WTC11 (cell line): ENCODE measurements around the gene SPPL2B. TPM values are rescaled to one million over a fixed set of nuclear protein-coding genes. Genes with fewer than 3 reads are reported as not detected.

ENCODE experiments used
- ATAC-seq: fragments of 200-7000 bp; cut with Tn5 transposase; 2 replicates; pipeline ENCODE4 v1.10.0; 2021; ENCODE audit warnings: mild to moderate bottlenecking, moderate library complexity
- CTCF ChIA-PET: fragments of 300-600 bp; sonication (Branson Sonifier 250); formaldehyde crosslinking; loops from one replicate; lab custom pipeline; 2021; ENCODE audit warnings: antibody characterized with exemption; lab: Charles Lee
- POLR2A ChIA-PET: fragments of 350-600 bp; sonication (Branson Sonifier 250); formaldehyde crosslinking; loops from one replicate; lab custom pipeline; 2021; ENCODE audit warnings: antibody characterized with exemption; lab: Charles Lee
- DNase-seq: peaks from one replicate; pipeline ENCODE4 v3.0.0; 2021; ENCODE audit warnings: low spot score
- H3K27ac Mint-ChIP-seq: 2 replicates; pipeline ENCODE4 v1.8.0; 2021; ENCODE audit warnings: mixed read lengths
- H3K27me3 Mint-ChIP-seq: 2 replicates; pipeline ENCODE4 v1.8.0; 2021; ENCODE audit warnings: low read depth, mild to moderate bottlenecking, moderate library complexity, mixed read lengths
- H3K36me3 Mint-ChIP-seq: 2 replicates; pipeline ENCODE4 v1.8.0; 2021; ENCODE audit warnings: mixed read lengths
- H3K4me1 Mint-ChIP-seq: 2 replicates; pipeline ENCODE4 v1.8.0; 2022; ENCODE audit warnings: mixed read lengths
- H3K4me3 Mint-ChIP-seq: 2 replicates; pipeline ENCODE4 v1.8.0; 2021; ENCODE audit warnings: mild to moderate bottlenecking, moderate library complexity, mixed read lengths
- H3K9me3 Mint-ChIP-seq: 2 replicates; pipeline ENCODE4 v1.8.0; 2021; ENCODE audit warnings: mixed read lengths
- CREB1 ChIP-seq: sonication (generic); formaldehyde crosslinking; IDR thresholded peaks from 2 replicates; pipeline ENCODE4 v1.8.0; 2023; ENCODE audit warnings: mild to moderate bottlenecking, missing genetic modification reagents
- CREM ChIP-seq: sonication (generic); formaldehyde crosslinking; IDR thresholded peaks from 2 replicates; pipeline ENCODE4 v1.8.1; 2022; ENCODE audit warnings: mild to moderate bottlenecking, missing genetic modification reagents, moderate library complexity
- EMX1 ChIP-seq: fragments of 250-450 bp; sonication (Bioruptor Pico); IDR thresholded peaks from 2 replicates; pipeline ENCODE4 v1.8.0; 2021; ENCODE audit warnings: mild to moderate bottlenecking
- FOXP1 ChIP-seq: sonication (generic); formaldehyde crosslinking; IDR thresholded peaks from 2 replicates; pipeline ENCODE4 v1.8.0; 2022; ENCODE audit warnings: missing genetic modification reagents, mild to moderate bottlenecking, moderate library complexity, borderline replicate concordance
- GRHL2 ChIP-seq: fragments of 250-450 bp; sonication (Bioruptor Pico); IDR thresholded peaks from 2 replicates; pipeline ENCODE4 v1.8.0; 2022; ENCODE audit warnings: mild to moderate bottlenecking, moderate library complexity; ENCODE audit not compliant: insufficient replicate concordance, severe bottlenecking
- HMGA2 ChIP-seq: fragments of 250-450 bp; sonication (Bioruptor Pico); IDR thresholded peaks from 2 replicates; pipeline ENCODE4 v1.4.0; 2021; ENCODE audit warnings: mild to moderate bottlenecking, moderate library complexity
- KAT7 ChIP-seq: sonication (generic); formaldehyde crosslinking; IDR thresholded peaks from 2 replicates; pipeline ENCODE4 v1.8.1; 2023; ENCODE audit warnings: missing genetic modification reagents, mild to moderate bottlenecking, borderline replicate concordance
- NFE2L1 ChIP-seq: sonication (generic); formaldehyde crosslinking; IDR thresholded peaks from 2 replicates; pipeline ENCODE4 v1.8.1; 2023; ENCODE audit warnings: missing genetic modification reagents
- NFYB ChIP-seq: sonication (generic); formaldehyde crosslinking; conservative IDR thresholded peaks from 2 replicates; pipeline ENCODE4 v1.8.0; 2022; ENCODE audit warnings: low read depth, missing genetic modification reagents
- SOX15 ChIP-seq: fragments of 250-450 bp; sonication (Bioruptor Pico); IDR thresholded peaks from 2 replicates; pipeline ENCODE4 v1.9.0; 2021; ENCODE audit warnings: mild to moderate bottlenecking
- SP1 ChIP-seq: sonication (generic); formaldehyde crosslinking; conservative IDR thresholded peaks from 2 replicates; pipeline ENCODE4 v1.8.1; 2022; ENCODE audit warnings: missing genetic modification reagents
- TEAD4 ChIP-seq: sonication (generic); formaldehyde crosslinking; IDR thresholded peaks from 2 replicates; pipeline ENCODE4 v1.8.0; 2022; ENCODE audit warnings: mild to moderate bottlenecking, missing genetic modification reagents
- TP53 ChIP-seq: sonication (generic); formaldehyde crosslinking; IDR thresholded peaks from 2 replicates; pipeline ENCODE4 v1.8.1; 2023; ENCODE audit warnings: mild to moderate bottlenecking, missing genetic modification reagents
- ZBTB21 ChIP-seq: sonication (generic); formaldehyde crosslinking; IDR thresholded peaks from 2 replicates; pipeline ENCODE4 v1.8.1; 2023; ENCODE audit warnings: mild to moderate bottlenecking, missing genetic modification reagents, borderline replicate concordance
- ZNF121 ChIP-seq: sonication (generic); formaldehyde crosslinking; IDR thresholded peaks from 2 replicates; pipeline ENCODE4 v1.8.0; 2023; ENCODE audit warnings: missing genetic modification reagents
- ZNF219 ChIP-seq: sonication (generic); formaldehyde crosslinking; IDR thresholded peaks from 2 replicates; pipeline ENCODE4 v1.8.0; 2023; ENCODE audit warnings: missing genetic modification reagents, mild to moderate bottlenecking, borderline replicate concordance
- ZNF232 ChIP-seq: sonication (generic); formaldehyde crosslinking; IDR thresholded peaks from 2 replicates; pipeline ENCODE4 v1.8.0; 2022; ENCODE audit warnings: mild to moderate bottlenecking, missing genetic modification reagents
- total RNA-seq: library from RNA; stranded (reverse); gene quantifications from 3 replicates; pipeline ENCODE4 v1.2.3, GENCODE V29; 2021
- TF ChIP-seq, protein P1 (sequence below): fragments of 250-450 bp; sonication (Bioruptor Pico); IDR thresholded peaks from 2 replicates; pipeline ENCODE4 v1.9.0; 2021; ENCODE audit warnings: mild to moderate bottlenecking, borderline replicate concordance
- TF ChIP-seq, protein P2 (sequence below): sonication (generic); formaldehyde crosslinking; IDR thresholded peaks from 2 replicates; pipeline ENCODE4 v1.8.1; 2022; ENCODE audit warnings: low read depth, mild to moderate bottlenecking, moderate library complexity, missing genetic modification reagents, borderline replicate concordance
- TF ChIP-seq, protein P3 (sequence below): sonication (generic); formaldehyde crosslinking; IDR thresholded peaks from 2 replicates; pipeline ENCODE4 v1.8.1; 2023; ENCODE audit warnings: mild to moderate bottlenecking, missing genetic modification reagents, moderate library complexity
- TF ChIP-seq, protein P4 (sequence below): sonication (generic); formaldehyde crosslinking; IDR thresholded peaks from 2 replicates; pipeline ENCODE4 v1.8.0; 2022; ENCODE audit warnings: mild to moderate bottlenecking, missing genetic modification reagents
- TF ChIP-seq, protein P5 (sequence below): sonication (generic); formaldehyde crosslinking; IDR thresholded peaks from 2 replicates; pipeline ENCODE4 v1.8.0; 2023; ENCODE audit warnings: mild to moderate bottlenecking, missing genetic modification reagents
- TF ChIP-seq, protein P6 (sequence below): sonication (generic); formaldehyde crosslinking; IDR thresholded peaks from 2 replicates; pipeline ENCODE4 v1.8.1; 2023; ENCODE audit warnings: mild to moderate bottlenecking, moderate library complexity, missing genetic modification reagents
- TF ChIP-seq, protein P7 (sequence below): fragments of 250-450 bp; sonication (Bioruptor Pico); IDR thresholded peaks from 2 replicates; pipeline ENCODE4 v2.1.2; 2022; ENCODE audit warnings: mild to moderate bottlenecking, moderate library complexity

The SPPL2B gene
- total RNA-seq, 1 experiment from 2014 or later = 117 TPM

DNA sequence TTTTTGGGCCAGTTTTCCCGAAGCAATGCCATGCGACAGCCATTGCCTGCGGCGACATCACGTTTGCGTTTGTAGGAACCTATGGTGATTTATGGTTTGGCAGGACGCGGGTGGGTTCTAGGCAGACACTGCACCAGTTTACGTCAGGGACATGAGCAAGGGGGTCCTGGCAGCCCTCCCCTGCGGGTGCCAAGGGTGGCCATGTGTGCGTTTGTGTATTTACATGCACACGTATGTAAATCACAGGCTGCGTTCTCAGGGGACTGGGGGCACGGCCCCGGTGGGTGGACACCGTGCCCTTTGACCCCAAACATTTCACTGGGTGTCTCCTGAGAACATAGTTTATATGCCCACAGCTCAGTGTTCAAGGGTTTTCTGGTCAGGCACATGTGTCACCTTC is 22.2 kb downstream of the SPPL2B start (continued):
- TF ChIP-seq, protein P1, sequence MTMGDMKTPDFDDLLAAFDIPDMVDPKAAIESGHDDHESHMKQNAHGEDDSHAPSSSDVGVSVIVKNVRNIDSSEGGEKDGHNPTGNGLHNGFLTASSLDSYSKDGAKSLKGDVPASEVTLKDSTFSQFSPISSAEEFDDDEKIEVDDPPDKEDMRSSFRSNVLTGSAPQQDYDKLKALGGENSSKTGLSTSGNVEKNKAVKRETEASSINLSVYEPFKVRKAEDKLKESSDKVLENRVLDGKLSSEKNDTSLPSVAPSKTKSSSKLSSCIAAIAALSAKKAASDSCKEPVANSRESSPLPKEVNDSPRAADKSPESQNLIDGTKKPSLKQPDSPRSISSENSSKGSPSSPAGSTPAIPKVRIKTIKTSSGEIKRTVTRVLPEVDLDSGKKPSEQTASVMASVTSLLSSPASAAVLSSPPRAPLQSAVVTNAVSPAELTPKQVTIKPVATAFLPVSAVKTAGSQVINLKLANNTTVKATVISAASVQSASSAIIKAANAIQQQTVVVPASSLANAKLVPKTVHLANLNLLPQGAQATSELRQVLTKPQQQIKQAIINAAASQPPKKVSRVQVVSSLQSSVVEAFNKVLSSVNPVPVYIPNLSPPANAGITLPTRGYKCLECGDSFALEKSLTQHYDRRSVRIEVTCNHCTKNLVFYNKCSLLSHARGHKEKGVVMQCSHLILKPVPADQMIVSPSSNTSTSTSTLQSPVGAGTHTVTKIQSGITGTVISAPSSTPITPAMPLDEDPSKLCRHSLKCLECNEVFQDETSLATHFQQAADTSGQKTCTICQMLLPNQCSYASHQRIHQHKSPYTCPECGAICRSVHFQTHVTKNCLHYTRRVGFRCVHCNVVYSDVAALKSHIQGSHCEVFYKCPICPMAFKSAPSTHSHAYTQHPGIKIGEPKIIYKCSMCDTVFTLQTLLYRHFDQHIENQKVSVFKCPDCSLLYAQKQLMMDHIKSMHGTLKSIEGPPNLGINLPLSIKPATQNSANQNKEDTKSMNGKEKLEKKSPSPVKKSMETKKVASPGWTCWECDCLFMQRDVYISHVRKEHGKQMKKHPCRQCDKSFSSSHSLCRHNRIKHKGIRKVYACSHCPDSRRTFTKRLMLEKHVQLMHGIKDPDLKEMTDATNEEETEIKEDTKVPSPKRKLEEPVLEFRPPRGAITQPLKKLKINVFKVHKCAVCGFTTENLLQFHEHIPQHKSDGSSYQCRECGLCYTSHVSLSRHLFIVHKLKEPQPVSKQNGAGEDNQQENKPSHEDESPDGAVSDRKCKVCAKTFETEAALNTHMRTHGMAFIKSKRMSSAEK = no peak
- TF ChIP-seq HMGA2 (no peak), GRHL2 (CRISPR knock-in tag) (no peak), TP53 (CRISPR knock-in tag) (no peak), EMX1 (no peak), ZBTB21 (CRISPR knock-in tag) (no peak)
- TF ChIP-seq, protein P2, sequence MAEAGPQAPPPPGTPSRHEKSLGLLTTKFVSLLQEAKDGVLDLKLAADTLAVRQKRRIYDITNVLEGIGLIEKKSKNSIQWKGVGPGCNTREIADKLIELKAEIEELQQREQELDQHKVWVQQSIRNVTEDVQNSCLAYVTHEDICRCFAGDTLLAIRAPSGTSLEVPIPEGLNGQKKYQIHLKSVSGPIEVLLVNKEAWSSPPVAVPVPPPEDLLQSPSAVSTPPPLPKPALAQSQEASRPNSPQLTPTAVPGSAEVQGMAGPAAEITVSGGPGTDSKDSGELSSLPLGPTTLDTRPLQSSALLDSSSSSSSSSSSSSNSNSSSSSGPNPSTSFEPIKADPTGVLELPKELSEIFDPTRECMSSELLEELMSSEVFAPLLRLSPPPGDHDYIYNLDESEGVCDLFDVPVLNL (CRISPR knock-in tag) = no peak
- TF ChIP-seq, protein P3, sequence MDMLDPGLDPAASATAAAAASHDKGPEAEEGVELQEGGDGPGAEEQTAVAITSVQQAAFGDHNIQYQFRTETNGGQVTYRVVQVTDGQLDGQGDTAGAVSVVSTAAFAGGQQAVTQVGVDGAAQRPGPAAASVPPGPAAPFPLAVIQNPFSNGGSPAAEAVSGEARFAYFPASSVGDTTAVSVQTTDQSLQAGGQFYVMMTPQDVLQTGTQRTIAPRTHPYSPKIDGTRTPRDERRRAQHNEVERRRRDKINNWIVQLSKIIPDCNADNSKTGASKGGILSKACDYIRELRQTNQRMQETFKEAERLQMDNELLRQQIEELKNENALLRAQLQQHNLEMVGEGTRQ (CRISPR knock-in tag) = no peak
- TF ChIP-seq, protein P4, sequence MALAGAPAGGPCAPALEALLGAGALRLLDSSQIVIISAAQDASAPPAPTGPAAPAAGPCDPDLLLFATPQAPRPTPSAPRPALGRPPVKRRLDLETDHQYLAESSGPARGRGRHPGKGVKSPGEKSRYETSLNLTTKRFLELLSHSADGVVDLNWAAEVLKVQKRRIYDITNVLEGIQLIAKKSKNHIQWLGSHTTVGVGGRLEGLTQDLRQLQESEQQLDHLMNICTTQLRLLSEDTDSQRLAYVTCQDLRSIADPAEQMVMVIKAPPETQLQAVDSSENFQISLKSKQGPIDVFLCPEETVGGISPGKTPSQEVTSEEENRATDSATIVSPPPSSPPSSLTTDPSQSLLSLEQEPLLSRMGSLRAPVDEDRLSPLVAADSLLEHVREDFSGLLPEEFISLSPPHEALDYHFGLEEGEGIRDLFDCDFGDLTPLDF (CRISPR knock-in tag) = no peak

DNA sequence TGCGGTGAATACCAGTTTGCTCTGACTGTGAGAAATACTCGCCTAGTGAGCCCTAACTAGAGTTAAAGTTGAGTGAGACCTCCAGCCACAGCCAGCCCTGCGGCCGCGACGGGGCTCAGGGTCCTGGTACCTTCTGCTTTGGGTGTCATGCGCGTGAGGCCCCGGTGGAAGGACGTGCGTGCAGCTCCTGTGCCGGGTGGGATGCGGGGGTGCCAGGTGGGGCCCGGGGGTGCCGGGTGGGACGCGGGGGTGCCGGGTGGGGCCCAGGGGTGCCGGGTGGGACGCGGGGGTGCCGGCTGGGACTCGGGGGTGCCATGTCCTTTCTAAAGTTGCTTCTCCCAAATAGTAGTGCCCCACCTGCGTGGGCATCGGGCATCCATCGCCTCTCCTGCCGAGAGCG is 23.1 kb downstream of the SPPL2B start:
- H3K4me3 Mint-ChIP-seq = no peak overlapping the region
- no peaks in the 10 kb centered on the region for H3K4me1 Mint-ChIP-seq
- H3K27me3 Mint-ChIP-seq = no peaks in the 10 kb centered on the region
- H3K9me3 Mint-ChIP-seq = no peaks in the 10 kb centered on the region
- POLR2A ChIA-PET = no interaction called here
- ATAC-seq (no peak), DNase-seq (no peak)
- no peaks in the 10 kb centered on the region for H3K36me3 Mint-ChIP-seq
- CTCF ChIA-PET = no interaction called here
- H3K27ac Mint-ChIP-seq = 0 out of 2 replicates have a peak overlapping the region, but pooled peaks have one; percentile 27
- TF ChIP-seq ZNF232 (CRISPR knock-in tag) (no peak), NFE2L1 (CRISPR knock-in tag) (no peak), CREB1 (CRISPR knock-in tag) (no peak), ZNF219 (CRISPR knock-in tag) (no peak), SP1 (CRISPR knock-in tag) (no peak), KAT7 (no peak), ZNF121 (CRISPR knock-in tag) (no peak), SOX15 (no peak), FOXP1 (CRISPR knock-in tag) (no peak), TEAD4 (no peak), NFYB (no peak), CREM (CRISPR knock-in tag) (no peak)
- TF ChIP-seq, protein P5, sequence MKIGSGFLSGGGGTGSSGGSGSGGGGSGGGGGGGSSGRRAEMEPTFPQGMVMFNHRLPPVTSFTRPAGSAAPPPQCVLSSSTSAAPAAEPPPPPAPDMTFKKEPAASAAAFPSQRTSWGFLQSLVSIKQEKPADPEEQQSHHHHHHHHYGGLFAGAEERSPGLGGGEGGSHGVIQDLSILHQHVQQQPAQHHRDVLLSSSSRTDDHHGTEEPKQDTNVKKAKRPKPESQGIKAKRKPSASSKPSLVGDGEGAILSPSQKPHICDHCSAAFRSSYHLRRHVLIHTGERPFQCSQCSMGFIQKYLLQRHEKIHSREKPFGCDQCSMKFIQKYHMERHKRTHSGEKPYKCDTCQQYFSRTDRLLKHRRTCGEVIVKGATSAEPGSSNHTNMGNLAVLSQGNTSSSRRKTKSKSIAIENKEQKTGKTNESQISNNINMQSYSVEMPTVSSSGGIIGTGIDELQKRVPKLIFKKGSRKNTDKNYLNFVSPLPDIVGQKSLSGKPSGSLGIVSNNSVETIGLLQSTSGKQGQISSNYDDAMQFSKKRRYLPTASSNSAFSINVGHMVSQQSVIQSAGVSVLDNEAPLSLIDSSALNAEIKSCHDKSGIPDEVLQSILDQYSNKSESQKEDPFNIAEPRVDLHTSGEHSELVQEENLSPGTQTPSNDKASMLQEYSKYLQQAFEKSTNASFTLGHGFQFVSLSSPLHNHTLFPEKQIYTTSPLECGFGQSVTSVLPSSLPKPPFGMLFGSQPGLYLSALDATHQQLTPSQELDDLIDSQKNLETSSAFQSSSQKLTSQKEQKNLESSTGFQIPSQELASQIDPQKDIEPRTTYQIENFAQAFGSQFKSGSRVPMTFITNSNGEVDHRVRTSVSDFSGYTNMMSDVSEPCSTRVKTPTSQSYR (CRISPR knock-in tag) = no peak
- TF ChIP-seq, protein P6, sequence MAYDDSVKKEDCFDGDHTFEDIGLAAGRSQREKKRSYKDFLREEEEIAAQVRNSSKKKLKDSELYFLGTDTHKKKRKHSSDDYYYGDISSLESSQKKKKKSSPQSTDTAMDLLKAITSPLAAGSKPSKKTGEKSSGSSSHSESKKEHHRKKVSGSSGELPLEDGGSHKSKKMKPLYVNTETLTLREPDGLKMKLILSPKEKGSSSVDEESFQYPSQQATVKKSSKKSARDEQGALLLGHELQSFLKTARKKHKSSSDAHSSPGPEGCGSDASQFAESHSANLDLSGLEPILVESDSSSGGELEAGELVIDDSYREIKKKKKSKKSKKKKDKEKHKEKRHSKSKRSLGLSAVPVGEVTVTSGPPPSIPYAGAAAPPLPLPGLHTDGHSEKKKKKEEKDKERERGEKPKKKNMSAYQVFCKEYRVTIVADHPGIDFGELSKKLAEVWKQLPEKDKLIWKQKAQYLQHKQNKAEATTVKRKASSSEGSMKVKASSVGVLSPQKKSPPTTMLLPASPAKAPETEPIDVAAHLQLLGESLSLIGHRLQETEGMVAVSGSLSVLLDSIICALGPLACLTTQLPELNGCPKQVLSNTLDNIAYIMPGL (CRISPR knock-in tag) = no peak
- TF ChIP-seq, protein P3 (CRISPR knock-in tag) = no peak
- TF ChIP-seq, protein P7, sequence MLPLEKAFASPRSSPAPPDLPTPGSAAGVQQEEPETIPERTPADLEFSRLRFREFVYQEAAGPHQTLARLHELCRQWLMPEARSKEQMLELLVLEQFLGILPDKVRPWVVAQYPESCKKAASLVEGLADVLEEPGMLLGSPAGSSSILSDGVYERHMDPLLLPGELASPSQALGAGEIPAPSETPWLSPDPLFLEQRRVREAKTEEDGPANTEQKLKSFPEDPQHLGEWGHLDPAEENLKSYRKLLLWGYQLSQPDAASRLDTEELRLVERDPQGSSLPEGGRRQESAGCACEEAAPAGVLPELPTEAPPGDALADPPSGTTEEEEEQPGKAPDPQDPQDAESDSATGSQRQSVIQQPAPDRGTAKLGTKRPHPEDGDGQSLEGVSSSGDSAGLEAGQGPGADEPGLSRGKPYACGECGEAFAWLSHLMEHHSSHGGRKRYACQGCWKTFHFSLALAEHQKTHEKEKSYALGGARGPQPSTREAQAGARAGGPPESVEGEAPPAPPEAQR (CRISPR knock-in tag) = no peak
